ENCODE data around the gene ZNF521. TPM values are rescaled to one million over a fixed set of nuclear protein-coding genes. Genes with fewer than 3 reads are reported as not detected.

The ZNF521 gene
- total RNA-seq, 2 donors from 2014 or later, result 12.7 to 41.5 TPM

GRCh38 chr18:25298853-25299274 is 53.1 kb downstream of the ZNF521 start:
- 65% methylated on average over 4 of the region's 4 CpGs for WGBS

DNA sequence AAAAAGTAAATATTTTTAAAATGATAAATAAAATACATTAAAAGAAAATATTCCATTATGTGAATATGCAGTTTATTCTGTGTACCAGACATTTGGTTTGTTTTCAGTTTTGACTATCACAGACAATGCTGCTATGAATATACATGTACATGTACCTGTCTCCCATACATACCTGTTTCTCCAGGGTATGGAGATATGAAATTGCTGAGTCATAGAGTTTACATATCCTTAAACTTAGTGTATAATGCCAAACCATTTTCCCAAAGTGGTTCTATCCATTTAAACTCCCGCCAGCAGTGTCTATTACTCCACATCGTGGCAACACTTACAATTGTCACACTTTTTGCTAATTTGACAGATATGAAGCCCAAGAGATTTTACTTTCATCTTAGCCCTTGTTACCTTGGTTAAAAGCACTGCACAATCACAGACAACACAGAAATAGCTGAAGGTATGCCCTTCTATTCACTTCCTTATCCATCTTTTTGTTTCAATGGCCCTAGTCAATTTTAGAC is 56.3 kb downstream of the ZNF521 start:
- Histone ChIP-seq H3K9me3 (no peaks in the 10 kb centered on the region), H3K36me3 (no peaks in the 10 kb centered on the region), H3K4me3 (no peak overlapping the region), H3K27me3 (replicated peaks; ENCODE audit: insufficient read depth) (no peaks in the 10 kb centered on the region), H3K4me1 (replicated peaks) (no peaks in the 10 kb centered on the region), H3K27ac (no peak overlapping the region)
- no peak for DNase-seq (ENCODE audit: low spot score)
- no peak for TF ChIP-seq CTCF (IDR thresholded peaks at IDR 0.05)
- WGBS, result 91% methylated on average over 2 of the region's 2 CpGs
- intact Hi-C loops (cut with DNase I), result no loop called here

More at GRCh38 chr18:25298853-25299274, 53.1 kb downstream of the ZNF521 start:
- no peak for TF ChIP-seq POLR2A (IDR thresholded peaks at IDR 0.05)
- no peak for TF ChIP-seq CTCF (IDR thresholded peaks at IDR 0.05)
- TF ChIP-seq POLR2AphosphoS5 (IDR thresholded peaks at IDR 0.05), result no peak
- H3K9me3 ChIP-seq, result no peaks in the 10 kb centered on the region
- no peaks in the 10 kb centered on the region for H3K4me1 ChIP-seq (replicated peaks)
- H3K27ac ChIP-seq, result no peak overlapping the region
- no peak overlapping the region for H3K4me3 ChIP-seq
- H3K36me3 ChIP-seq, result no peaks in the 10 kb centered on the region
- H3K27me3 ChIP-seq (replicated peaks; ENCODE audit: insufficient read depth), result no peaks in the 10 kb centered on the region
- DNase-seq (ENCODE audit: low spot score), result no peak
- intact Hi-C loops (cut with DNase I), result no loop called here

GRCh38 chr18:25291150-25291549 is 60.8 kb downstream of the ZNF521 start:
- no peak for TF ChIP-seq POLR2A (IDR thresholded peaks at IDR 0.05)
- no peak for TF ChIP-seq CTCF (IDR thresholded peaks at IDR 0.05)
- no peak for TF ChIP-seq POLR2AphosphoS5 (IDR thresholded peaks at IDR 0.05)
- Histone ChIP-seq H3K27me3 (replicated peaks; ENCODE audit: insufficient read depth) (no peaks in the 10 kb centered on the region), H3K4me1 (replicated peaks) (no peaks in the 10 kb centered on the region), H3K9me3 (no peaks in the 10 kb centered on the region), H3K27ac (no peak overlapping the region), H3K36me3 (no peaks in the 10 kb centered on the region), H3K4me3 (no peak overlapping the region)
- DNase-seq (ENCODE audit: low spot score), result no peak
- intact Hi-C loops (cut with DNase I), result no loop called here
- WGBS, result 94% methylated on average over 3 of the region's 3 CpGs

DNA sequence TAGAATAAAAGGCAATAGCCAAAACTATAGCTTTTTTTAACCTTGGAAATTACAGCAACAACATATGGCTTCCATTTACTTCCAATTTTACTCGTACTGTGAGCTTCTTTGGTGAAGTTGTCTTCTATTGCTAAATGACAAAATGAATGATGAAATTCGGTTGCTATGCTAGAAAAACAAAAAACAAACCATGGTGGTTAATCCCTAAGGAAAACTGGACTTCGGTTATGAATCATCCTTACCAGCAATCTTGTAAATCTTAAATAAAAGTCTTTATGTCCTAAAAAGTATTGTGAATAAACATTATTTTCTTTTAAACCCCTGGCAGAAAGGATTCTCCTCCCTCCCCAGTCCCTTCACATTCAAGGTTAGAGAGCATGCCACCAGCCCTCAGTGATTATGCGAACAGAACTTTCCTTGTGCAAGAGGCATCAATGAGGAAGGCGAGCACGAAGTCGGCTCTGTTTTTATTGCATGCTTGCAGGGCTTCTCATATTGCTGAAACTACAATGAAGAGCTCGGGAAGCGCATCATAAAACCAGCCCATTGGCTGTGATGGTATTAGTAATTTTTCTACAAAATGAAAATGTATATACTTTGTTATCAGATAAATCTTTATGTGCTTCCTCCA is 62.9 kb downstream of the ZNF521 start:
- no peak for TF ChIP-seq POLR2AphosphoS5 (IDR thresholded peaks at IDR 0.05)
- 44% methylated on average over 9 of the region's 9 CpGs for WGBS
- Histone ChIP-seq H3K4me3 (no peak overlapping the region), H3K4me1 (replicated peaks) (no peaks in the 10 kb centered on the region), H3K27me3 (replicated peaks; ENCODE audit: insufficient read depth) (no peaks in the 10 kb centered on the region), H3K27ac (no peak overlapping the region), H3K9me3 (no peaks in the 10 kb centered on the region), H3K36me3 (no peaks in the 10 kb centered on the region)
- intact Hi-C loops (cut with DNase I), result loop anchor here (10.0 kb wide), 1 partner anchor 56 kb away; no protein-coding TSS in a partner anchor
- DNase-seq (ENCODE audit: low spot score), result no peak

- WGBS, result 89% methylated on average over 4 of the region's 4 CpGs
- intact Hi-C loops (cut with DNase I), result loop anchor here (10.0 kb wide), 1 partner anchor 56 kb away; no protein-coding TSS in a partner anchor
Measured at GRCh38 chr18:25288340-25288938, 63.5 kb downstream of the ZNF521 start.

More at GRCh38 chr18:25288340-25288938, 63.5 kb downstream of the ZNF521 start:
- Histone ChIP-seq H3K27ac (no peak overlapping the region), H3K27me3 (replicated peaks; ENCODE audit: insufficient read depth) (no peaks in the 10 kb centered on the region), H3K4me3 (no peak overlapping the region), H3K4me1 (replicated peaks) (no peaks in the 10 kb centered on the region), H3K9me3 (no peaks in the 10 kb centered on the region), H3K36me3 (no peaks in the 10 kb centered on the region)
- no peak for DNase-seq (ENCODE audit: low spot score)
- TF ChIP-seq POLR2A (IDR thresholded peaks at IDR 0.05) (no peak), POLR2AphosphoS5 (IDR thresholded peaks at IDR 0.05) (no peak), CTCF (IDR thresholded peaks at IDR 0.05) (no peak)
